SK-N-SH treated with all-trans-retinoic acid at 6 μM for 48 hours (cell line): ENCODE data around the gene TAF6.

Source experiments
- BACH2 ChIP-seq: fragments of 250-450 bp; sonication (Bioruptor Pico); IDR thresholded peaks from 2 replicates; pipeline ENCODE4 v1.9.0; 2021; ENCODE audit warnings: mild to moderate bottlenecking, borderline replicate concordance
- CREB5 ChIP-seq: fragments of 250-450 bp; sonication (Bioruptor Pico); IDR thresholded peaks from 2 replicates; pipeline ENCODE4 v1.5.1; 2020; ENCODE audit warnings: low read depth, mild to moderate bottlenecking, moderate library complexity
- CSDC2 ChIP-seq: fragments of 250-450 bp; sonication (Bioruptor Pico); IDR thresholded peaks from 2 replicates; pipeline ENCODE4 v1.5.0; 2020; ENCODE audit warnings: mild to moderate bottlenecking, moderate library complexity
- CSRNP3 ChIP-seq: fragments of 250-450 bp; sonication (Bioruptor Pico); IDR thresholded peaks from 2 replicates; pipeline ENCODE4 v1.5.1; 2021; ENCODE audit warnings: mild to moderate bottlenecking, moderate library complexity
- OSR1 ChIP-seq: fragments of 250-450 bp; sonication (Bioruptor Pico); IDR thresholded peaks from 2 replicates; pipeline ENCODE4 v1.8.0; 2022; ENCODE audit warnings: moderate library complexity, mild to moderate bottlenecking, inconsistent platforms
- PATZ1 ChIP-seq: fragments of 250-450 bp; sonication (Bioruptor Pico); IDR thresholded peaks from 2 replicates; pipeline ENCODE4 v1.8.0; 2020; ENCODE audit warnings: mild to moderate bottlenecking, moderate library complexity, borderline replicate concordance
- POU6F1 ChIP-seq: fragments of 250-450 bp; sonication (Bioruptor Pico); IDR thresholded peaks from 2 replicates; pipeline ENCODE4 v1.8.0; 2021; ENCODE audit warnings: low read depth, mild to moderate bottlenecking, moderate library complexity, borderline replicate concordance
- TCF4 ChIP-seq: fragments of 250-450 bp; sonication (Bioruptor Pico); IDR thresholded peaks from 2 replicates; pipeline ENCODE4 v1.8.0; 2021; ENCODE audit warnings: mild to moderate bottlenecking, moderate library complexity, borderline replicate concordance
- ZFP3 ChIP-seq: fragments of 250-450 bp; sonication (Bioruptor Pico); IDR thresholded peaks from 2 replicates; pipeline ENCODE4 v1.5.0; 2020; ENCODE audit warnings: mild to moderate bottlenecking, moderate library complexity
- ZFP30 ChIP-seq: fragments of 450-650 bp; formaldehyde crosslinking; IDR thresholded peaks from 2 replicates; pipeline ENCODE4 v1.5.0; 2022; ENCODE audit warnings: mild to moderate bottlenecking, moderate library complexity

GRCh38 chr7:100119072-100119969 is at the start of gene TAF6, which contains the start of gene CNPY4:
- no peak for TF ChIP-seq BACH2 (CRISPR knock-in tag)
- TF ChIP-seq CREB5 (CRISPR knock-in tag), result no peak
- TF ChIP-seq PATZ1 (CRISPR knock-in tag), result peak; percentile 13; the same call in 1 of the 2 replicates
- TF ChIP-seq TCF4 (CRISPR knock-in tag), result no peak
- no peak for TF ChIP-seq CSRNP3 (CRISPR knock-in tag)
- TF ChIP-seq POU6F1 (CRISPR knock-in tag), result no peak
- TF ChIP-seq OSR1, result no peak
- TF ChIP-seq ZFP3 (CRISPR knock-in tag), result no peak
- TF ChIP-seq ZFP30 (CRISPR knock-in tag), result no peak
- 0 out of 2 replicates have a peak, but pooled peaks have one; percentile 50 for TF ChIP-seq CSDC2 (CRISPR knock-in tag)
